Activated naive CD4-positive, alpha-beta T cell treated with anti-CD3 and anti-CD28 coated beads for 36 hours (primary cell): ENCODE results near the gene PIP5K1B. TPM values are rescaled to one million over a fixed set of nuclear protein-coding genes. Genes with fewer than 3 reads are reported as not detected.

Source experiments
- CTCF ChIA-PET: fragments of 350-600 bp; sonication (Branson Sonifier 250); formaldehyde crosslinking; loops from one replicate; lab custom pipeline; 2021; ENCODE audit warnings: antibody characterized with exemption; lab: Charles Lee
- DNase-seq: peaks from one replicate; pipeline ENCODE4 v3.0.0-alpha.2; 2020
- H3K27ac Mint-ChIP-seq: one replicate; pipeline ENCODE4 v1.8.0; 2021; ENCODE audit warnings: mild to moderate bottlenecking, mixed read lengths
- H3K27me3 Mint-ChIP-seq: one replicate; pipeline ENCODE4 v1.8.0; 2021; ENCODE audit warnings: low read depth, mixed read lengths
- H3K36me3 Mint-ChIP-seq: one replicate; pipeline ENCODE4 v1.8.0; 2021; ENCODE audit warnings: low read depth, mixed read lengths
- H3K4me1 Mint-ChIP-seq: one replicate; pipeline ENCODE4 v1.8.0; 2021; ENCODE audit warnings: low read depth, mixed read lengths
- H3K4me3 Mint-ChIP-seq: one replicate; pipeline ENCODE4 v1.8.0; 2021; ENCODE audit warnings: mild to moderate bottlenecking, moderate library complexity, mixed read lengths
- H3K9me3 Mint-ChIP-seq: one replicate; pipeline ENCODE4 v1.8.0; 2021; ENCODE audit warnings: mixed read lengths
- intact Hi-C: fragments of 100-400 bp; cut with micrococcal nuclease; formaldehyde crosslinking; loops from one replicate; pipeline ENCODE4 v1.15.1; 2023
- total RNA-seq, 2 experiments: library from RNA; stranded (reverse); gene quantifications; one replicate each; pipeline ENCODE4 v1.2.3, GENCODE V29; 2021

Gene PIP5K1B
- total RNA-seq, 2 experiments from 2014 or later, result 0.38 to 0.42 TPM

DNA sequence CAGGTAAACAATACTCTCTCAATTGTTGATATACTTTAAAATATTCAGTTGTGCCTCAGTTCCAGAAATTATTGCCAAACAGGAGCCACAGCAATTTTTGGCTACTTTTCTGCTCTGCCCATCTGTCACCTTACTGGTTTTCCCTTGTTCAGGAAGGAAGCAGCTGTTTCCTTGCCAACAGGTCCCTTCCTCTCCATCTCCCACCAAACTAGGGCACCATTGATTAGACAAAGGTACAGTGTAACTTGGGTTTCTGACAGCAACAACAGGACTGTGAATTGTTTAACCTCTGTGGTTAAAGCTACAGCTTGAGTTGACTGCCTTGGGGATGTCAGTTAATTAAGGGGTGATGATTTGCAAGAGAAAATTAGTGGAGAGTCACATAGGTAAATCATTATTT lies 76.9 kb downstream of the PIP5K1B start:
- peak overlapping the region; percentile 7 for H3K4me3 Mint-ChIP-seq
- peaks cover 16% of the 10 kb centered on the region for H3K4me1 Mint-ChIP-seq
- H3K27me3 Mint-ChIP-seq, result no peaks in the 10 kb centered on the region
- intact Hi-C loops, result loop anchor here (1.0 to 5.0 kb wide), 3 partner anchors 77 to 395 kb away; partner anchors contain the start of gene PIP5K1B
- H3K9me3 Mint-ChIP-seq, result no peaks in the 10 kb centered on the region
- no peaks in the 10 kb centered on the region for H3K36me3 Mint-ChIP-seq
- DNase-seq, result no peak
- H3K27ac Mint-ChIP-seq, result no peak overlapping the region
- CTCF ChIA-PET, result interaction anchor here (0.7 to 1.5 kb wide), 4 partner anchors 11 to 218 kb away, joined by 3 to 4 read pairs (median 3); no protein-coding TSS in a partner anchor

DNA sequence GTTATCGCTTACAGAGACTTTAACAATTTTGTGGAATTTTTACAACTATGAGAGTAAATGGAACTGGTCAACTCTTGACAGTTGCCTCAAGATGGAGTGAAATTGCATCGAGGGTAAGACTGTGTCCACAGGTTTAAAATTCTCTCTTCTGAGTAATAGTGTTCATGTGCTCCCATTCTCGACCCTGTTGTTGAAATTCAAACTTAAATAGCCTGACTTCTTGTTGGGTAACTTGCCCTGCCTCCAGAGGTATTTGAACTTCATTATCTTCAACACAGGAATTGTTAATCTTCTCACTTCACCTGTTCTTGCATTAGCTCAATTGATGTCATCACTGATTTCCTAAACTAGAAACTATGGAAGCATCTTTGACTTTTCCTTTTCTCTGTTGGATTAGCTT lies 77.5 kb downstream of the PIP5K1B start:
- DNase-seq, result no peak
- H3K9me3 Mint-ChIP-seq, result no peaks in the 10 kb centered on the region
- intact Hi-C loops, result loop anchor here (1.0 to 5.0 kb wide), 2 partner anchors 166 to 395 kb away; no protein-coding TSS in a partner anchor
- H3K27ac Mint-ChIP-seq, result no peak overlapping the region
- peaks cover 16% of the 10 kb centered on the region for H3K4me1 Mint-ChIP-seq
- H3K4me3 Mint-ChIP-seq, result no peak overlapping the region
- CTCF ChIA-PET, result interaction anchor here (1.3 kb wide), 1 partner anchor 217 kb away, joined by 4 read pairs; no protein-coding TSS in a partner anchor
- H3K27me3 Mint-ChIP-seq, result no peaks in the 10 kb centered on the region
- peaks cover 2% of the 10 kb centered on the region for H3K36me3 Mint-ChIP-seq

DNA sequence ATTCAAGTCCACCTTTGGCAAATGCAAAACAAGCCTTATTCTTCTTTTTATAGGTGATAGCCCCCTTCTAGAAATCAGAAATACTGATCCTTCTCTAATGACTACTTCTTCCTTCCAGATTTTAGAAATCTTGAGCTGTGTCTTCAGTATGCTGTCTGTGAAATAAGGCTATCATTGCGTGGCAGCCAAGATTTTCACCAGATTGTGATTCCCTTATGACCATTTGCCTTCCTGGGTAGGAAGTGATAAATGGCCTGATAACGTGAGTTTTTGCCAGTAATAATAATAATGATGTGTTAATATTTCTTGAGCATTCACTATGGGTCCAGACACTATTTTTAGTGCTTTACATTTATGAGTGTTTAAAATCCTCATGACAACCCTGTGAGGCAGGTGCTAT lies 80.9 kb downstream of the PIP5K1B start:
- Mint-ChIP-seq H3K9me3 (no peaks in the 10 kb centered on the region), H3K4me1 (peaks cover 16% of the 10 kb centered on the region), H3K4me3 (no peak overlapping the region), H3K27ac (no peak overlapping the region), H3K27me3 (no peaks in the 10 kb centered on the region), H3K36me3 (peaks cover 4% of the 10 kb centered on the region)
- CTCF ChIA-PET, result no interaction called here
- intact Hi-C loops, result no loop called here
- DNase-seq, result no peak

DNA sequence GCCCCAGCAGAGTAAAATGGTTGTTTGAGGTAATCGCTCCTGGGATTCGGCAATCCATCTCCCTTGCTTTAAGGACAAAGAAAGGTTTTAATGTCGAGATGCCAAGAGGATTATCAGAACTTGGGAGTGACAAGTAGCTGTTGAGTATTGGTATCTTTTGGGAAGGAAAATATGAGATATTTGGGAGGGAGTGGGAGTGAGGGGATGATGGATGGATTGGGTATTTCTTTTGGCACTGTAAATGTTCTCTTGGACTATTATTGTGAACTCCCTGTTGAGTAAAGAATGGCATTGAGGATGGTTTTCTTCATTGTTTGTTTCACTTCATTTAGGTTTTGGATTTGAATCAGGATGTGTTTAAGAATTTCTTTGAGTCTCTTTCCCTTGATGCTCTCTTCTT lies 86.1 kb downstream of the PIP5K1B start:
- Mint-ChIP-seq H3K4me3 (no peak overlapping the region), H3K4me1 (peaks cover under 1% of the 10 kb centered on the region), H3K27ac (no peak overlapping the region), H3K36me3 (peaks cover 4% of the 10 kb centered on the region), H3K9me3 (no peaks in the 10 kb centered on the region), H3K27me3 (no peaks in the 10 kb centered on the region)
- CTCF ChIA-PET, result no interaction called here
- DNase-seq, result no peak
- intact Hi-C loops, result no loop called here

DNA sequence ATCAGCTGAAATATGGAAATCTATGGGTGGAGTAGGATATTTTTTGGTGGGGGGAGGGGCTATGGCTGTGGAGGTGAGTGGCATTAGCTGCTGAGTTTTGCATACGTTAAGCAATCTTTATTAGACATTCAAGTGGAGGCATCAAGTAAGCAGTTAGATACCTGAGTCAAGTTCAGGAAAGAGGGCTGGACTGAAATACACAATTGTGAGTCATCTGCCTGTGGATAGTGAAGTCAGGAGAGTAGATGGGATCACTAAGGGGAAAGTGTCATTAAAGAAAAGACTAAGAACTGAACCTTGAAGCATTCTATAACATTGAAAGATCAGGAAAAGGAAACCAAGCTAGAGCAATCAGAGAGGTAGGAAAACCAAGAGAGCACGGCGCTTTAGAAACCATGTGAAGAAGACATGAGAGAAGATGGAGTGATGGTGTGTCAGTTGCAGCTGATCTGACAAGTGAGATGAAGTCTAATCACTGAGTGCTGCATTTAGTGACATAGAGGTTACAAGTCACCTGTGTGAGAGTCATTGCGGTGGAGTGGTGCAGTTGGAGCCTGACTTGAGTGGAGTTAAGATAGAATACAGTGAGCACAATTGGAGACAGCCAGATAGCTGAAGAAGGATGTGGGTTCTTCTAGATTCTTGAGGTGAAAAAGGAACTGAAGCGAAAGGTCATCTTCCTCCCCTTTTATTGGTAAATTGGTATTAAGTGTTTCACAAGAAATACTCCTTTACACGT lies 88.7 kb downstream of the PIP5K1B start:
- intact Hi-C loops, result no loop called here

DNA sequence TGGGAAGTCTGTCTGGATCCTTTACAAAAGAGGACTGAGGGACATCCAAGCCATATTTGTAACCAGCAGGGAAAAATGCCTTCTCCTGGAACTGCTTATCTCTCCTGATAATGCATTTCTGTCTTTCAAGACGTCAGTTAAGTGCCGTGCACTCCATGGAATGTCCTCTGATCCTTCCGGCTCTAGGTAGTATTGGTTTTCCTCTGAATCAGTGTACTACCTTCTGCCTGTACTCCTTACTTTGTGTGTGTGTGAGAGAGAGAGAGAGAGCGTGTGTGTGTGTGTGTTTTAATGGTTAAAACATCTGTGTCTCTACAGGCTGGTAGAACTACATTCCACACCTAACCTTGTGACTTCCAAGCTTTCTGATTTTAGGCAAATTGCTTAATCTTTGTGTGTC lies 89.9 kb downstream of the PIP5K1B start:
- Mint-ChIP-seq H3K9me3 (no peaks in the 10 kb centered on the region), H3K36me3 (no peaks in the 10 kb centered on the region), H3K4me1 (peaks cover 3% of the 10 kb centered on the region), H3K4me3 (no peak overlapping the region), H3K27me3 (peaks cover 3% of the 10 kb centered on the region), H3K27ac (no peak overlapping the region)
- no peak for DNase-seq
- CTCF ChIA-PET, result no interaction called here
- intact Hi-C loops, result no loop called here

More for the DNA sequence above, 88.7 kb downstream of the PIP5K1B start:
- H3K27me3 Mint-ChIP-seq, result peaks cover 3% of the 10 kb centered on the region
- no peaks in the 10 kb centered on the region for H3K9me3 Mint-ChIP-seq
- no peak overlapping the region for H3K27ac Mint-ChIP-seq
- H3K4me1 Mint-ChIP-seq, result peaks cover 3% of the 10 kb centered on the region
- no peak for DNase-seq
- CTCF ChIA-PET, result no interaction called here
- H3K36me3 Mint-ChIP-seq, result no peaks in the 10 kb centered on the region
- H3K4me3 Mint-ChIP-seq, result no peak overlapping the region

DNA sequence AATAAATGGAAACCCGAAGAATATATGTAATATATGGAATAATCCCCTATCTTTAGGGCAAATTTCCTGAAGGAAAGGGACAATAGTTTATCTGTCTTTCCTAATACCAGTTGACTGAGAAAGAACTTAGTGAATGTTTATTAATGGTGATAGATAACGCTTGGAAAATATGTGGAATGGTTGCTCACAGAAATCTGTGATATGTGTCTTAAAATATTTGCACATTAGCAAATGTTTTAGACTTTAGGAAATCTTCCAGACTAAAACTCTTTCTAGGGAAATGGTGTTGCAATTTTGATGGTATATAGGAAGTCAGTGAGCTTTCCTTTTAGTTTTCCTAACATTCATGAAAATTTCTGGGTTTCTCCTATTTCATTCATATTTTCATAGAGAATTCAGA lies 90.4 kb downstream of the PIP5K1B start:
- peaks cover 3% of the 10 kb centered on the region for H3K4me1 Mint-ChIP-seq
- H3K4me3 Mint-ChIP-seq, result no peak overlapping the region
- H3K9me3 Mint-ChIP-seq, result no peaks in the 10 kb centered on the region
- no peak overlapping the region for H3K27ac Mint-ChIP-seq
- intact Hi-C loops, result no loop called here
- no peak for DNase-seq
- no peaks in the 10 kb centered on the region for H3K36me3 Mint-ChIP-seq
- CTCF ChIA-PET, result interaction anchor here (1.3 kb wide), 1 partner anchor 14 kb away, joined by 3 read pairs; no protein-coding TSS in a partner anchor
- H3K27me3 Mint-ChIP-seq, result peaks cover 3% of the 10 kb centered on the region

DNA sequence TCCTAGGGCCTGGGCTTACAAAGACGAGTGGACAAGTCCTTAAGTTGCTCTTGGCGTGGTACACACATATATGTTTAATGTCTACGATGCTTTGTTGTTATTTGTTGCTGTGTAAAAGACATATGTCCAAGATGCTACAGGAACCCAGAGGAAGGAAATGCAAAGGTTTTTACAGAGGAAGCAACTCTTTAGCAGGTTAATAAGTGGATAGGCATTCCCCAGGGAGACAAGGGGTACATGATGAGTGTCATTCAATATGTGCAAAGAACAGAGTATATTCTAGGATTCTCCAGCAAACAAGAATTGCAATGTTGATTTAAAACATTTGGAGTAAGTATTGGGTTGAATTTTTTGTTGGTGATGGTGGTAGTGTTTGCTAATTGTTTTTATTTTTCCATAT lies 92.1 kb downstream of the PIP5K1B start:
- peaks cover 3% of the 10 kb centered on the region for H3K4me1 Mint-ChIP-seq
- no peak overlapping the region for H3K27ac Mint-ChIP-seq
- DNase-seq, result no peak
- CTCF ChIA-PET, result no interaction called here
- intact Hi-C loops, result no loop called here
- H3K9me3 Mint-ChIP-seq, result no peaks in the 10 kb centered on the region
- H3K36me3 Mint-ChIP-seq, result no peaks in the 10 kb centered on the region
- H3K27me3 Mint-ChIP-seq, result peaks cover 3% of the 10 kb centered on the region
- H3K4me3 Mint-ChIP-seq, result no peak overlapping the region

DNA sequence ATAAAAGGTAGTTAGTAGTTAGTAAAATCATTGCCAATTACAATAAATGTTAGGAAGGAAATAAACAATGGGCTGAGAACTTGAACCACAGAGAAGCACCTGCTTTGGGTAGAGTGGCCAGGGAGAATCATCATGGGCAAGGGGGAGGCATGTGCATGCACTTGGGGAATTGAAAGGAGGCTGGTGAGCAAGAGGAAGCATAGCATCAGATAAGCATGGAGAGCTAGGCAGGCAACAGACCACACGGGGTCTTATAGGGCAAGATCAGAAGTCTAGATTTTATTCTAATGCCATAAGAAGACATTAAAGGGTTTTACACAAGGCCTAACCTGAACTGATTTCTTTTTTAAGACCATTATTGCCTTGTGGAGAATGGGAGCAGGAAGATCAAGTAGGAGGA lies 93.4 kb downstream of the PIP5K1B start:
- H3K9me3 Mint-ChIP-seq, result no peaks in the 10 kb centered on the region
- no peak for DNase-seq
- H3K4me1 Mint-ChIP-seq, result peaks cover 3% of the 10 kb centered on the region
- H3K27ac Mint-ChIP-seq, result no peak overlapping the region
- intact Hi-C loops, result no loop called here
- no peak overlapping the region for H3K4me3 Mint-ChIP-seq
- H3K27me3 Mint-ChIP-seq, result peaks cover 3% of the 10 kb centered on the region
- CTCF ChIA-PET, result interaction anchor here (1.0 kb wide), 1 partner anchor 201 kb away, joined by 4 read pairs; no protein-coding TSS in a partner anchor
- no peaks in the 10 kb centered on the region for H3K36me3 Mint-ChIP-seq

DNA sequence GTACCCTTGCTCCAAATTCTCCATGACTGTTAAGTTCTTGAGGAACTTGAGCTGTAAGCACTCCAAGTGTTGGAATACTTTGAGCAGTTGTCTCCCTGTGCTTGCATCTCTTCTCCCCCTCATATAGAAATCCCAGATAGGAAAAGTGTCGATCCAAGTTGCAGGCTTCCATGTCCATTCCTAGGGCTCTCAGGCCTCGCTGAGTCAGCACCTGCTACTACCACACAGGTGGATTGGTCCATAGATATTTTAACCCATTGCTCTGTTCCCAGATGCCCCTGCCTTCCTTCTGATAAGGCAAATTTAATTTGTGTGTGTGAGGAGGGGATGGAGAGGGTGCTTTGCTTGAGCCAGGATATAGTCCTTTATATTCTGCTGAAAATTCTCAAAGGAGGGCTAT lies 95.8 kb downstream of the PIP5K1B start:
- Mint-ChIP-seq H3K4me3 (no peak overlapping the region), H3K27ac (no peak overlapping the region), H3K36me3 (no peaks in the 10 kb centered on the region), H3K27me3 (peaks cover 3% of the 10 kb centered on the region), H3K4me1 (peaks cover 3% of the 10 kb centered on the region), H3K9me3 (no peaks in the 10 kb centered on the region)
- intact Hi-C loops, result no loop called here
- DNase-seq, result no peak
- CTCF ChIA-PET, result interaction anchor here (0.7 kb wide), 1 partner anchor 11 kb away, joined by 3 read pairs; no protein-coding TSS in a partner anchor

DNA sequence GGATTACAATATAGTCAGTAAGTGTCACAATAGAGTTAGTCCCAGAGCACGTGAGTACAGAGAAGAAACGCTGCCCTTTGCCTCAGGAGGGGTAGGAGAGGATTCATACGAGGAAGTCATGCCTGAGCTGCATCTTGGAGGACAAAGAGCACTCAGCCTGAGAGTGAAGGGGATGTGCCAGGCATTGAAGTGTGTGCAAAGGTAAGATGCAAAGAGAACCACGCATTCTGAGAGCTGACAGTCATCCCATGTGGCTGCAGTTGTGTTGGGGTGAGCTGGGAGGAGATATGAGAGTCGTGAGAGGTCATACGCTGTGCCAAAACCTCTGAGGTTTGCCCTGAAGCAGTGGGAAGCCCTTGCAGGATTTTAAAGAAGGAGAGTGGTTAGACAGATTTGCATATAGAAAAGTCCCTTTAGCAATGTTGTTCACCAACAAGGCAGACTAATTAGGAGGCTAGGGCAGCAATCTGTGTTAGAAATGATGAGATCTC lies 97.5 kb downstream of the PIP5K1B start:
- peaks cover 3% of the 10 kb centered on the region for H3K4me1 Mint-ChIP-seq
- no peaks in the 10 kb centered on the region for H3K9me3 Mint-ChIP-seq
- no peaks in the 10 kb centered on the region for H3K36me3 Mint-ChIP-seq
- H3K4me3 Mint-ChIP-seq, result no peak overlapping the region
- intact Hi-C loops, result no loop called here
- H3K27ac Mint-ChIP-seq, result no peak overlapping the region
- peaks cover 3% of the 10 kb centered on the region for H3K27me3 Mint-ChIP-seq
- peak; percentile 59 for DNase-seq
- CTCF ChIA-PET, result no interaction called here

DNA sequence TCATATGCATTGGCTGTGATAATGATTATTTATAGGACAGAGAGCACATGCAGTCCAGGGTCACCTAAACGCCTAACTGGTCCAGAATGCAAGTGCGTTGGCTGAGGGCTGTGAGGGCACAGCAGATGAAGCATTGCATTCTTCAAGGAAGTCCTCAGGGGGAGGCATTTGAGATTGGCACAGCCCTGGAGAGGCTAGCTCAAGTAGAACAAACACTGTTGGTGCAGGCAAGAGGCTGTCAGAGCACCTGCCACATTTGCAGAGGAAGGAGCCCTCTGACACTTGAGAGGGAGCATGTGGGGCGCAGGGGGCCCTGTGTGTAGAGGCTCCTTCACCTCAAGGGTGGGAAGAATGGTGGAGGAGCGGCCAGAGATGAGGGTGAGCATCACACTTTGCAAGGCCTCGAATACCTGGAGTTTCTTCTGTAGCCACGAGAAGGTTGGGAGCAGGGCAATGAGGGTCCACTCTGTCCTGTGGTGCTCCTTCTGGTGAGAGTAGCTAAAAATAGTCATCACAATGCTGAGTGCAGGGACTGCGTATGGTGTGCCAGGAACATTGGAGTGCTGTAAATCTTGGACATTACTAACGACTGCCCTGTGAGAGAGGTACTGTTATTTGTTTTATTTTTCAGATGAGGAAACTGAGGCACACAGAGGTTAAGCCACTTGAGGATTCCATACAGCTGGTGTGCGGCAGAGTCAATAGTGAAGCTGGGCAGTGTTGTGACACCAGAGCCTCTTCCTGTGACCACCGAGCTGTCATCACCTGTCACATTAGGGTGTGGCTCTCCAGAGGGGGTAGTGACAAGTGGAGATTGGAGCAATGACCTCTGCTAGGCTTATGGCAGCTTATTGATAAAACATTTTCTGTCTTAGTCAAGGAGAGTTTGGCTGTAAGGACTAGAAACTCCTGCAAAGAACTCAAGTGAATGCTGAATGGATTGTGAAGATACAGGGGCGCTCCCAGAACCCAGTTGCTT lies 100.2 kb downstream of the PIP5K1B start:
- Mint-ChIP-seq H3K9me3 (no peaks in the 10 kb centered on the region), H3K27me3 (no peaks in the 10 kb centered on the region), H3K36me3 (no peaks in the 10 kb centered on the region), H3K4me1 (no peaks in the 10 kb centered on the region), H3K27ac (no peak overlapping the region), H3K4me3 (no peak overlapping the region)
- DNase-seq, result no peak
- CTCF ChIA-PET, result no interaction called here
- intact Hi-C loops, result no loop called here
